SK-N-SH (cell line): ENCODE measurements around the gene IDI2. TPM values are rescaled to one million over a fixed set of nuclear protein-coding genes. Genes with fewer than 3 reads are reported as not detected.
A peak's percentile ranks its signal among the peaks of the same experiment; 100 is the strongest.

Source experiments
- CHD2 ChIP-seq: fragments of 150-350 bp; IDR thresholded peaks from 2 replicates; pipeline ENCODE4 v1.6.1; 2018; ENCODE audit warnings: low read length; ENCODE audit not compliant: partially characterized antibody
- ELF1 ChIP-seq: IDR thresholded peaks from 2 replicates; pipeline ENCODE4 v1.4.0; 2012
- EZH2phosphoT487 ChIP-seq: fragments of 200-600 bp; sonication (generic); IDR thresholded peaks from 2 replicates; pipeline ENCODE4 v1.6.1; 2017; ENCODE audit warnings: low read depth, mixed run types, mild to moderate bottlenecking, antibody characterized with exemption, moderate library complexity, borderline replicate concordance
- FOSL2 ChIP-seq: IDR thresholded peaks from 2 replicates; pipeline ENCODE4 v1.4.0; 2012; ENCODE audit warnings: low read depth, mild to moderate bottlenecking, moderate library complexity, borderline replicate concordance
- FOXM1 ChIP-seq: IDR thresholded peaks from 2 replicates; pipeline ENCODE4 v1.4.0; 2012; ENCODE audit warnings: low read depth, mild to moderate bottlenecking
- GATA2 ChIP-seq: sonication (generic); formaldehyde crosslinking; IDR thresholded peaks from 2 replicates; pipeline ENCODE4 v1.5.0; 2020; ENCODE audit warnings: mild to moderate bottlenecking, missing genetic modification reagents
- MEF2A ChIP-seq: IDR thresholded peaks from 2 replicates; pipeline ENCODE4 v1.4.0; 2012; ENCODE audit warnings: low read depth, borderline replicate concordance
- MXI1 ChIP-seq: IDR thresholded peaks from 2 replicates; pipeline ENCODE4 v1.6.1; 2012; ENCODE audit warnings: mild to moderate bottlenecking, low read depth, low read length, improper control_type of control experiment
- NFIC ChIP-seq: IDR thresholded peaks from 2 replicates; pipeline ENCODE4 v1.4.0; 2012; ENCODE audit warnings: borderline replicate concordance
- NRF1 ChIP-seq: IDR thresholded peaks from 2 replicates; pipeline ENCODE4 v1.6.1; 2012; ENCODE audit warnings: low read depth, mild to moderate bottlenecking, low read length
- POLR2AphosphoS5 ChIP-seq: IDR thresholded peaks from 2 replicates; pipeline ENCODE4 v1.6.1; 2012; ENCODE audit warnings: low read depth, low read length
- RAD21 ChIP-seq: IDR thresholded peaks from 2 replicates; pipeline ENCODE4 v1.6.1; 2012; ENCODE audit warnings: mild to moderate bottlenecking, low read length
- RFX5 ChIP-seq: IDR thresholded peaks from 2 replicates; pipeline ENCODE4 v1.6.1; 2012; ENCODE audit warnings: mild to moderate bottlenecking, improper control_type of control experiment, low read length
- RXRA ChIP-seq: IDR thresholded peaks from 2 replicates; pipeline ENCODE4 v1.4.0; 2012; ENCODE audit warnings: low read depth, mild to moderate bottlenecking, borderline replicate concordance
- SMC3 ChIP-seq: IDR thresholded peaks from 2 replicates; pipeline ENCODE4 v1.6.1; 2012; ENCODE audit warnings: low read depth, low read length, improper control_type of control experiment
- TCF12 ChIP-seq: IDR thresholded peaks from 2 replicates; pipeline ENCODE4 v1.4.0; 2012
- TEAD4 ChIP-seq: IDR thresholded peaks from 2 replicates; pipeline ENCODE4 v1.4.0; 2012; ENCODE audit warnings: mild to moderate bottlenecking, borderline replicate concordance; ENCODE audit not compliant: insufficient read depth
- YY1 ChIP-seq: IDR thresholded peaks from 2 replicates; pipeline ENCODE4 v1.4.0; 2012; ENCODE audit warnings: low read depth, mild to moderate bottlenecking
- polyA plus RNA-seq, 3 experiments: library from polyadenylated mRNA; depleted of rRNA; stranded (reverse); fragments of >200 nt; gene quantifications; 2 replicates each; pipeline ENCODE4 v1.2.3, GENCODE V29; 2012
- TF ChIP-seq, protein P1 (sequence below): IDR thresholded peaks from 2 replicates; pipeline ENCODE4 v1.4.0; 2012; ENCODE audit warnings: low read depth, borderline replicate concordance
- TF ChIP-seq, protein P2 (sequence below): fragments of 150-350 bp; IDR thresholded peaks from 2 replicates; pipeline ENCODE4 v1.6.1; 2016; ENCODE audit warnings: mild to moderate bottlenecking, low read depth, low read length
- TF ChIP-seq, protein P3 (sequence below): IDR thresholded peaks from 2 replicates; pipeline ENCODE4 v1.4.0; 2012; ENCODE audit warnings: low read depth, borderline replicate concordance

IDI2 gene
- polyA plus RNA-seq, 1 of the 3 experiments (the other 2 are of a cell fraction): not detected

DNA sequence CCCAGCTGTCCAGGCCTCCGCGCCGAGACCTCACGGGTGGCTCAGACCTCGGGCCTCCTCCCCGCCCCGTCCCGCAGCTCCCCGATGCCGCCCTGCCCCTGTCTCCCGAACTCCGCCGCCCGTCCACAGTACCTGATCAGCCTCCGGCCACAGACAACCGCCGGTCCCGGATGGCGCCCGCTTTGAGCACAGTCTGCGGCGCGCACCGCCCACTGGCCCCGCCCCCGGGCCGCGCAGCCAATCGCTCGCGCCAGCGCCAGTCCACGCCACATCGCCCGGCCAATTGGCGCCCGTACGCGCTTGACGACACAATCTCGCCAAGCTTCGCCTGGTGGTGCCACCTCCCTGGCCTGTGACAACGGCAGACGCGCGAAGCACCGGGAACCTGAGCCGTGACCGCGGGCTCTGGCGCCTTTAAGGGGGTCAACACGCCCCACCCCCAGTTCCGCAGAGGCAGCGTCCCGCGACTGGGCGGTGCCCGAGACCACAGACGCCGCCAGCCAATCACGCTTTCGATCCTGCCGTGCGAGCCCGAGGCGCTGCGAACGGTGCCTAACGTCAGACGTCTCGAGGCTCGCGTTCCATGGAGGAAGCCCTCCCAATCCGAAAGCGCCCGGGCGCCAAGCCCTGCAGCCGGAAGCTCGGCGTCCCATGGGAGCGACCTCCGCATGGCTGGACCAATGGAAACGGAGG, 23.2 kb upstream of the IDI2 start, which contains the start of gene IDI1 (continued):
- TF ChIP-seq, protein P1, sequence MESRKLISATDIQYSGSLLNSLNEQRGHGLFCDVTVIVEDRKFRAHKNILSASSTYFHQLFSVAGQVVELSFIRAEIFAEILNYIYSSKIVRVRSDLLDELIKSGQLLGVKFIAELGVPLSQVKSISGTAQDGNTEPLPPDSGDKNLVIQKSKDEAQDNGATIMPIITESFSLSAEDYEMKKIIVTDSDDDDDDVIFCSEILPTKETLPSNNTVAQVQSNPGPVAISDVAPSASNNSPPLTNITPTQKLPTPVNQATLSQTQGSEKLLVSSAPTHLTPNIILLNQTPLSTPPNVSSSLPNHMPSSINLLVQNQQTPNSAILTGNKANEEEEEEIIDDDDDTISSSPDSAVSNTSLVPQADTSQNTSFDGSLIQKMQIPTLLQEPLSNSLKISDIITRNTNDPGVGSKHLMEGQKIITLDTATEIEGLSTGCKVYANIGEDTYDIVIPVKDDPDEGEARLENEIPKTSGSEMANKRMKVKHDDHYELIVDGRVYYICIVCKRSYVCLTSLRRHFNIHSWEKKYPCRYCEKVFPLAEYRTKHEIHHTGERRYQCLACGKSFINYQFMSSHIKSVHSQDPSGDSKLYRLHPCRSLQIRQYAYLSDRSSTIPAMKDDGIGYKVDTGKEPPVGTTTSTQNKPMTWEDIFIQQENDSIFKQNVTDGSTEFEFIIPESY: peak; percentile 64; the same call in 1 of the 2 replicates
- TF ChIP-seq POLR2AphosphoS5 (peak; percentile 72), YY1 (no peak; the same call in 1 of the 2 replicates), ELF1 (peak; percentile 53; the same call in 1 of the 2 replicates), MXI1 (peak; percentile 65), TEAD4 (no peak), NFIC (no peak), FOSL2 (no peak), TCF12 (peak; percentile 3; the same call in 1 of the 2 replicates), NRF1 (peak; percentile 43; the same call in 1 of the 2 replicates), RFX5 (peak; percentile 95), RAD21 (no peak), FOXM1 (no peak), CHD2 (no peak), GATA2 (CRISPR knock-in tag) (no peak), EZH2phosphoT487 (no peak), SMC3 (no peak), RXRA (no peak), MEF2A (no peak)
- TF ChIP-seq, protein P2, sequence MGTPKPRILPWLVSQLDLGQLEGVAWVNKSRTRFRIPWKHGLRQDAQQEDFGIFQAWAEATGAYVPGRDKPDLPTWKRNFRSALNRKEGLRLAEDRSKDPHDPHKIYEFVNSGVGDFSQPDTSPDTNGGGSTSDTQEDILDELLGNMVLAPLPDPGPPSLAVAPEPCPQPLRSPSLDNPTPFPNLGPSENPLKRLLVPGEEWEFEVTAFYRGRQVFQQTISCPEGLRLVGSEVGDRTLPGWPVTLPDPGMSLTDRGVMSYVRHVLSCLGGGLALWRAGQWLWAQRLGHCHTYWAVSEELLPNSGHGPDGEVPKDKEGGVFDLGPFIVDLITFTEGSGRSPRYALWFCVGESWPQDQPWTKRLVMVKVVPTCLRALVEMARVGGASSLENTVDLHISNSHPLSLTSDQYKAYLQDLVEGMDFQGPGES: peak; percentile 29; the same call in 1 of the 2 replicates
- TF ChIP-seq, protein P3, sequence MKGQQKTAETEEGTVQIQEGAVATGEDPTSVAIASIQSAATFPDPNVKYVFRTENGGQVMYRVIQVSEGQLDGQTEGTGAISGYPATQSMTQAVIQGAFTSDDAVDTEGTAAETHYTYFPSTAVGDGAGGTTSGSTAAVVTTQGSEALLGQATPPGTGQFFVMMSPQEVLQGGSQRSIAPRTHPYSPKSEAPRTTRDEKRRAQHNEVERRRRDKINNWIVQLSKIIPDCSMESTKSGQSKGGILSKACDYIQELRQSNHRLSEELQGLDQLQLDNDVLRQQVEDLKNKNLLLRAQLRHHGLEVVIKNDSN: no peak
